Activated CD4-positive, alpha-beta T cell treated with anti-CD3 and anti-CD28 coated beads for 4 hours (primary cell): ENCODE data around the gene CCDC85A.

Source experiments
- DNase-seq, 2 donors: peaks; one replicate each; pipeline ENCODE4 v3.0.0-alpha.2; 2020

The CCDC85A gene

DNA sequence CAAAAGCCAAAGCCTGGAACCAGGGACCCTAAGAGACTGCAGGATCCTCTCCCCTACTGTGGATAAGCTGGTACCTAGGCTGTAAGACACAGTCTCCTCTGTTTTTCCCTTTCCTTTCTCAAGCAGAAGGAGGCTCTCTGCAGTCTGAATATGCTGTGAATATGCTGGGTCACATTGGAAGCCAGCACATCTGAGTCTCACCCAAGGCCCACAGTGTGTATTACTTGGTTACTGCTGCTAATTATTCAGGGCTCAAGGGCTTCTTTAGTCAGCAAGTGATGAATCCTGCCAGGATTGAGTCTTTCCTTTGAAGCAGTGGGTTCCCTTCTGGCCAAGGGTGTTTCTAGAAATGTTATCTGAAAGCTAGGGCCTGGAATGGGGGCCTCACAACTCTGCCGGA lies 60.7 kb downstream of the CCDC85A start:
- no peak for DNase-seq

DNA sequence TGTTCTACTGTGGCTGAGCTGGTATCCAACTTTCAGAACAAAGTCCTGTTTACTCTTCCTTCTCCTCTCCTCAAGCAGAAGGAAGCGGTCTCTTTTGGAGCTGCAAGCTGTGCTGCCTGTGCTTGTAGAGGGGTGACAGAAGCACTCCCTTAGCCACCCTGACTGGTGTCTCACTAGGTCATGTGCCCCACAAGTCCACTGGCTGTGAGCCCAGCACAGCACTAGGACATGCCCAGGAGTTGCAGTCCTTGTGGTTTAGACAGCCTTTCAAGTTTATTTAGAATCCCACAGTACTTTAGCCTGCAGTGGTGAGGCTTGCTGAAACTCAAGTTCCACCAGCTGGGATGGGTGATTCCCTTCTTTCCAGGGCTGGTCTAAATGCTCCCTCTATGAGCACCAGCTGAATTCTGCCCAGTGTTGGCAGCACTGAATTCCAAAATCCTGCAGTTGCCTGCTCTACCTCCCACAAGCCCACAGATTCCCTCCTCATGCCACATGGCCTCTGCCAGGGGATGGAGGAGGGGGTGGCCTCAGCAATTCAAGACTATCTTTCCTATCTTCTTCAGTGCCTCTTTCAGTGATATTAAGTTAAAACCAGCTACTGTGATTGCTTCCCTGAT lies 61.2 kb downstream of the CCDC85A start:
- DNase-seq, result no peak

DNA sequence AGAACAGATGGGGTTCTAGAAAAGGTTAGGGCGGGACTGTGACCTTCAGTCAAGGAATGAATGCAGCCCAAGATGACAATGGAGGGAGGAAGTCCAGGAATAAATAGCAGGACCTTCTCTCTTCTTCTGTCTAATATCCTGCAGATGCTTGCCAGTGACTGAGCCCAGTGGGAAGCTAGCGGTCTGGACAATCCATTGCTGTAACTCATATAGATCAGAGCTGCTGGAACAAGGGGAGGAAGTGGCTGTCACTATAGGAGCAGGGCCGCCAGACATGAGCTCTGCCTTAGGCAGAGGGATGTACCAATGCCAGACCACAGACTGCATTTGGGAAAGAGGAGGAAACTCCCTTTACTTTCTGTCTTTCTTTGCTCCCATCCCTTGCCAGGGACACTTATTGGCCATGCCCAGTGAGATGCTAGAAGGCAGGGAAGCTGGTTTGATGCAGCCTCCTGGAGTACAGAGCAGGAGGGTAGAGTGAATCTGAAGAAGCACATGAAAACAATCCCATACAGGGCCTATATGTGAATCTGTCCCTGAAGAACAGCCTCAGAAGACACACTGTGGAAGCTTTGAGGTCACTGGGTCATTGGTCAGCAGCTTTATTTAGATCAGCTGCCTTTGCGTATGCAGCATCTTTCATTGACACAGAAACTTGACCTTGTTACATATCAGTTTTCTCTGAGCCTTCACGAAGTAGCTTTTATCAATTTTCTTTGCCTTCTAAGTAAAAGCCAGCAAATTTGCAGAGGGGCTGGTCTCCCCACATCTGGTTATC lies 65.4 kb downstream of the CCDC85A start:
- DNase-seq, result no peak

DNA sequence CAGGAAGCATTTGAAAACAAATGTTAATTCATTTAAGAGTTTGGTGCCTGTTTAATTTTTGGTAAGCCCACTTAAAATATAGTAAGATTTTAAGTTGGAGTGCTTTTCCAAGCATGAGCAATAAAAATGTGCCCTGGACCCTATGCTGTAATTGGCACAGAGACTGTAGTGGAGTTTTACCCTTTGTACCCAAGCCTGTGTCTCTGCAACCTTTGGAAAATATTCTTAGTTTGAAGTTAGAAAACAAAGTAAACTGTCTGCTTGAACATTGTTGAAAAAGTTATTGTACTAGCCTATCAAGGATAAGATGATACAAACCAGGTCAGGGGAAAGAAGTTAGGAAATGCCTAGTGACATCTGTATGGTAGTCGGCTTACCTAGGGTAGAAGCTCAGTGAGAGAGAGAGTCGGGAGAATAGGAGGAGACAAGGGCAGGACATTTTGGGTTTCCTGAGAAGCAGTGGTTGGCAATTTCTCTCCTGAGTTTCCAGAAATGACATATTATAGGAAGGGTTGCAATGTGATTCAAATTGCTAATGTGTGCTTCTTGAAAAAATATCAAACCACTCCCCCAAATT lies 66.5 kb downstream of the CCDC85A start:
- no peak for DNase-seq

DNA sequence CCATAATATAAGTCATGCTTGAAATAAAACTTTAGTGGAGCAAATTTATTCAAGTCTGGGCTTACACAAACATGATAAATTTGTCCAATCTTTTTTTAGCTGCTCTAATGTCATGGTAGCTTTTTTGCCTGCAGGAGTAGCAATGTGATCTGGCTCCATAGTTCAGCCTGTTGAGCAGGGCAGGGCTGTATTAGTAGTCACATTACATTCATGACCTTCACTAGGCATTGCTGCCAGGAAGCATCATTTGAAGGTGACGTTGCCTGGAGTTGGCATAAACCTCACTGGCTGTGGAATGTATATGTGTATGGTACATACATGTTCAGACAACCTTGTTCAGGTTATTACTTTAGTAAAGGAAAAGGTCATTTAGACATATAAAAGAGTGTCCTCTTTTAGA lies 76.6 kb downstream of the CCDC85A start:
- no peak for DNase-seq

DNA sequence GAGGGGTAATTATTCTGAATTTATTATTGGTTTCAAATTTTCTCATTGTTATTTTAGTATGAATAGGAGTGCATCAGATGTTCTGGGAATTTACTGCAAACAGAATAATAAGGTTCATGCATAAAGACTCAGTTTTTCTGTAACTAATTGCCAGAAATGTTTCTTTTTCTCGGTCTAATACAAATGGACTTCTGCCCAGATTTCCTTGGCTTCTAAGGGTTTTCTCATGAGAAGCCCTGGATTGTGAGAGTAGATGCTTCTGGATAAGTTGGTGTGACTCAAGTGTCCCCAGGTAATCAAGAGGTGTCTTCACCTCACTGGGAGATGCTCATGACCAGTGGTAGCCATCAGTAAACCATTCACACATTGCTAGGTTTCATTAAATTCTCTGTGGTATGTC lies 78.5 kb downstream of the CCDC85A start:
- DNase-seq, result no peak

DNA sequence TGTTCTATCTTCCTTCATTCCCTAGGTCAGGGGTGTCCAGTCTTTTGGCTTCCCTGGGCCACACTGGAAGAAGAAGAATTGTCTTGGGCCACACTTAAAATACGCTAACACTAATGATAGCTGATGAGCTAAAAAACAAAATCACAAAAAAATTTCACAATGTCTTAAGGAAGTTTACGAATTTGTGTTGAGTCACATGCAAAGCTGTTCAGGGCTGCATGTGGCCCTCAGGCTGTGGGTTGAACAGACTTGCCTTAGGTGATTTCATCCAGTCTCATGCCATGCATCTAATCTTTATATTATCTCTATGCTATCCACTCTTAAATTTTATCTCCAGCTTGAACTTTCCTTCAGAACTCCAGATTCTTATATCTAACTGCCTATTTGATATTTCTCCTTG lies 80.1 kb downstream of the CCDC85A start:
- no peak for DNase-seq

DNA sequence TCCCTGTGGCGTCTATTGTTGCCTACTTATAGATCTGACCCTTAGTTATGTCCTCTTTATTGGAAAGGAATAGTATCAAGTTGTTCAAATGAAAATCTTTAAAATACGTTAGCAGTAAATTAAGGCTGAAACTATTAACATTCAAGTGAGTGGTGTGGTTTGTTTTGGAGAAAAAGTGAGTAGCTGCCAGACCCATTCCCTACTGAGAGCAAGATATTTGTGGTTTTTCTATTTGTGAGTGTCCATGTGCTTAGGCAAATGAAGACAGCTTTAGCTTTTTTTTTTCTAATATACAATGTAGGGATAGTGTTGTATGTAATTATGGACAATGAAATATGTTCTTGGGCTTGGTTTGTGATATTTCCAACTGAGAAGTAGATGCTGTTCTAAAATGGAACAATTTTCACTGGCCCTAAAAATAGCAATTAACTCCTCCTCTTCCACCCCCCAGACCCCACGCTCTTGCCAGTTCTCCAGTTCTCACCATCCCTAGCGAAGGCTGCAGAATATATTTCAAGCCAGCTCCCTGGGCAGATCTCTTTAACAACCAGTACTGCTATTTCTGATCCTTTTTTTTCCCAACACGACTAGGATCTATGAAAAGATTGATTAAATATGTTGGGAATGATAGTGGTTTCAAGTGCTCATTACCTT lies 83.1 kb downstream of the CCDC85A start:
- no peak for DNase-seq

DNA sequence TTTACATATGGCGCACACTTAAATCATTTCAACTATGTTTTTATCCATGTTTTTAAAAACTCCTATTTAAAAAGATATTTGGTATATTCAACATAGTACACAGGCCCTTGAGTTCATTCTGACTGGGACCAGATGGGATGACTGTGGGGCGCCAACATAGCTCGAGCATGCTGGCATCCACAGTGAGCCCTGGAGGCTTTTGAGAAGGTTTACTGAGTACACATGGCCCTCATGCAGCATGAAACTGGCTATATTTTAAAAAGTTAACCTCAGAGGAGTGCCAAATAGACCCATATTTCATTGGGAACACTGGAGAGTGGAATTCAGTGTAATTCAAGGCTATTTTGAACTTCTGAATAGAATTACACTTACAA lies 83.6 kb downstream of the CCDC85A start:
- DNase-seq, result no peak

DNA sequence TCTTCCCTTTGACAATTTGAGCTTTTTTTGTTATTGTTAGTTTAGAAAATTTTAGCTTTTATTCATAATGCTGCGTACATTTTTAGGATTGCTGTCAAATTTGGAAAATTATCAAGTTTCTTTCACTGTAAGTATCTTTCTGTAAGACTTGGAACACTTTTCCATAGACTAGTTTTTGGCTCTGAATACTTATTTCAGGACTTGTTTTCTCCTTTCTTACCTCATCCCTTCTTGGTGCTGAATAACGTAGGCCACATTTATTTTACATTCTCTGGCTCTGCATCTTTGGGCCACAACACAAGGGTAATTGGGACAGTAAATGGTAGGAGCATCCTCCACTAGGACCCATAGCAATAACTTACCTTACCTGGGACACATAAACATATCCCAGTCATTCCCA lies 85.1 kb downstream of the CCDC85A start:
- DNase-seq, result no peak

DNA sequence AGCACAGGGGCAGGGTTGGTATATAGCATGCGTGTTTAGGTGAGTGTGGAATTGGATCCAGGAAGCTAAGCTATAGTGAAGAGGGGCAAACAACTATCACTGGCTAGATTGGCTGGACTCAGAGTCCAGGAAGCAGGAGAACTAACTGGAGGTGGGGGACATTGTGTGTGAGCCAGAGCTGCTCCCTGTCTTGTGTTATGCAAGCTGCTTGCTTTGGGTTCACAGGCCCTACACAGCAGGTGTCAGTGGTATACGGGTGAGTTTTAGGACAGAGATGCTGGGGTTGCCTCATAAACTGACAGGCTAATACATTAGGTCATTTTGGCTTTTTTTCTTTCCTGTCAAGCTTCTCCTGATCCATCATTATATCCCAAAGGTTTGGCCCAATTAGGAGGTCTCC lies 87.5 kb downstream of the CCDC85A start:
- no peak for DNase-seq

DNA sequence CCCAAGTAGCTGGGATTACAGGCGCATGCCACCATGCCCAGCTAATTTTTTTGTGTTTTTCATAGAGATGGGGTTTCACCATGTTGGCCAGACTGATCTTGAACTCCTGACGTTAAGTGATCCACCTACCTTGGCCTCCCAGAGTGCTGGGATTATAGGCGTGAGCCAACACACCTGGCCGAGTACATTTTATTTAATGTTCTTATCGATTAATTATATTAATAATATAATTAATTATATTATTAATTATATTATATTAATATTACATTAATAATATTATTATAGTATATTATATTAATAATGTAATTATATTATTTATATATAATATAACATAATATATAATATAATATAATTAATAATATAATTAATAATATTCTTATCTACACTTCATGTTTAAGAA lies 101.4 kb downstream of the CCDC85A start:
- DNase-seq, result no peak

DNA sequence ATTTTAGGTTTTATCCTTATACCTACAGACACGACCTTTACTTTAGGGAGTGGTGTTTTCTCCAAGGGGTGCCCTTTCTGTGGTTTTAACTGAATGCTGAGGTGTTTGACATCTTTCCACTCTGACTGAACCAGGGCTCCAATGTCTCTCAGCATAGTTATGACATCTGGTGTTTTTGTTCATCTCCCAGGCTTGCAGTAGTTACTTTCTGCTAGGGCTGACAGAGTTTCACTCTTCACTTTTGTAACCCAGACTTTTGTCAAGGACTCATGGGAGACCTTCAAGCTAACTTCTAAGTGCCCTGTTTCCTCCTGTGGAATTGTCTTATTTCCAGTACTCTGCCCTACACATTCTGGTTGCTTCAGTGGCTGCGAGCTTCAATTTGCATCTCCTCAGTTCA lies 103.1 kb downstream of the CCDC85A start:
- no peak for DNase-seq

DNA sequence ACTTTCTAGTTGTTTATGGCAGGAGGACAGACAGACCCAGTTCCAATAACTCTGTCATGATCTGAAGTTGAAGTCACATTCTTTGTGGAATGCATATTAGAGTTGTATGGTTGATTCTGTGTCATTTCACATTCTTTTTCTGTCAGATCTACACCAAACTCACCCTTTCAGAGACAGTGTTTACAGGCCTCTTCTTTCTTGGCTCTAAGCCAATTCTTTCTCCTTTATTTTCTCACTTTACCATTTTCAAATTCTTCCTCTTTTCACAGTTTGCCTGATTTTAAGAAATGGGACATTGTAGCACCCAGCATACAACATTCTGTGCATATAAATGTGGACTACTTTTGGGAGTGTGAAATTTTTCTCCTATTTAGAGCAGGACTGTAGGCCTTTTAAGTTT lies 103.7 kb downstream of the CCDC85A start:
- DNase-seq, result no peak

DNA sequence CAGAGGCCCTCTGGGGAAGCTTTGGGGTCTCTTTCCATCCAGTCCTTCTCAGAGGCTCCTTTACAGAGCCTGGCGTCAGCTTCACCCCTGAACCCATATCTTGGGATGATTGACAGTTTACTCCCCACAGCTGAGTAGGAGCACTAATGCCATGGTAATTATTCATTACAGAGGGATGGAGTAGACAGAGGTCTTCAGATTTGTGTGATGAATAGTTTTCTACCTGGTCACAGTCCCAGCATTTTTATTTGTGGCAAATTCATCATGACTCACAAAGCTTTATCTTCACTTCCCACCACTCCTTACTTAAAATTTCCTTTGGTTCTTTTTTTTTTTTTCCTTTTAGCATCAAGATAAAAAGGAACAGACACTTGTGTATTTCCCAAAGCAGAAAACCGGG lies 104.2 kb downstream of the CCDC85A start:
- DNase-seq, result no peak

DNA sequence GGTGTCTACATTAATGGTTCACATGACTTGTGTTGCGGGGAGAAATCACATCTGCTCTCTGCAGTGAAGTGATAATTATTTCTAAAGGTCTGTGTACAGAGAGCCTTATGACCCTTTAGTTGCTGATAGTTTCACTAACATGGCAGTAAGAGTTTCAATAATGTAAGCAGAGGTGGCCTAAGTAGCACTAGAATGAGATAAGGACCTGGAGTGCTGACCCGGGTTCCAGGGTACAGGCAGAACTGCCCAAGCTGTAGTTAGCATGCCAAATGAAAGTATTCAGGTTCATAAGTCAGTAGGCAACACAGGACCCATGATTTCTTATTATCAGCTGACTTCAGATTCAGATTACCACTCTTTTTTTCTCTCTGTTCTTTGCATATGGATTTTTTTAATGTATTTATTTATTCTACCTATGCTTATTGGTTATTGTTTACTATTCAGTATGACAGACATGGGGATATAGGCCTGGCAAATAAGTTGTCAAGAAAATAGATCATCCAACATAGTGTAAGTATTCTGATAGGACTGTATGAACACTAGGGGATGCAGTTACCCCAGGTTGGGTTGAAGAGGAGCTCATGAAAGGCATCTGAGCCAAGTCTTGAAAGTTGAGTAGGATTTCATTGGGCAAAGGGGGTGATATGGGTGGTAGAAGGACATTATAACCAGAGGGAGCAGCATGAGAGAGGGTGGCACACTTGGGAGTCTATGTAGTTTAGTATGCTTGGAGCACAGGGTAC lies 105.2 kb downstream of the CCDC85A start:
- DNase-seq, result no peak

DNA sequence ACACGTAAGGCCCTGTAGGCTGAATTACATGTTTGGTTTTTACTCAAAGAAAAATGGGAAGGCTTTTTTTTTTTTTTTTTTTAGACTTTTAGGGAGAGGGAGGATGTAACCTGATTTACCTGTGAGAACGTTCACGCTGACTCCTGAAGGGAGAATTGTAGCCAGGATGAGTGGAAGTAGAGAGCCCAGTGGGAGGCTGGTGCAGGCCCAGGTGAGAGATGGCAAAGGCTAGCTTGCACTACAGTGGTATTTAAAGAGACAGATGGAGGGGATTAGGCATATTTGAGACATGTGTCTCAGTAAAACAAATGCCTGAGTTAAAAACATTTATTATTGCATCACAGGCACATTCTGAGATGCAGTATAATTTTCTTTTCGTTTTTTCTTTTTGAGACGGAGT lies 107.9 kb downstream of the CCDC85A start:
- DNase-seq, result no peak

DNA sequence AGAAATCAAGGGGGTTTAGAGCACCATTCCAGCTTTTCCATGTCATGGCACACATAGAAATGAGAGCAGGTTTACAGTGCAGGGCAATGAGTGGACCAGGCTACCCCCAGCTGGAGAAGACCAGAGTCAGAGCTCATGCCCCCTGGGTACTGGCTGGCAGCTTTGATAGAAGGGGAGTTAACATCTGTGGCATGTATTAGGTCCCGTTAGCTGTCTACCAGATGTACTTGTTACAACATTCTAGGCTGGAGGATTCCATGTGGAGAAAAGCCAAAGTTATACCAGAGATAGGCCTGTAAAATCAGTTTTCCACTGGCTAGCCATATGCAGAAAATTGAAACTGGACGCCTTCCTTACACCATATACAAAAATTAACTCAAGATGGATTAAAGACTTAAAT lies 109.2 kb downstream of the CCDC85A start:
- DNase-seq, result no peak

DNA sequence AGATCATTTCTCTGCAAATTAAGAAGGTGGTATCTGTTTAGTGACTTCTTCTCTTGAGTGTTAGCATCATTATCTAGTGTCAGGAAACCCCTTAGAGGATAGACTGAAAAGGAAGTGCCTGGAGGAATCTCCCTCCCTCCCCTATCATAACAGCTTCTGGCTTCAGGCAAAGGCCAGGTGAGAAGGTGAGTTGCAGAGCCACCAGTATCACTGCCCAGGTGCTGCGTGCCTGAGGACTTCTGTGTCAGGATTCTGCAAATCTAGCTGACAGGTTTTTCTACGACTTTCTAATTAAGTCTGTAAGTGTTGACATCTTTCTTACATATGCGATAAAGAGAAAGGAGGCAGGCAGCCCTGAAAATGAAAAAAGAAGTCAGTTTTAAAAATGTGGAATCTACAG lies 111.9 kb downstream of the CCDC85A start:
- DNase-seq, result no peak

DNA sequence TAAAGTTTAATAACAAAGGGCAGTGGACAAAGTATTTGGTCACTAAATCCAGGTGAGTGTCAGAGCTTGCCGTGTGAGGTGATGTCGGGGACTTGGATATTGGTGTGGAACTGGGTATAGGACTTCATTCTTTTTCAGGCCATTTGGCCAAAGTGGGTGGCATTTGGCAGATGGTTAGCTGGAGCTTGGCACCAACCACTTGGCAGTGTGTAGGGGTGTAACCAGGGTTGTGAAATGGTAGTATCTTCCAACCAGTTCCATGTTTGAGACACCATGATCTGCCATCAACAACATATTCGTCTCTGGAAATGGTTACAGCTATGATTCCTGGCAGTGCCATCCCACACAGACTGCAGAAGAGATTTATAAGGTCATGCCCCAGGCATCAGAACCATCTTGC lies 113.9 kb downstream of the CCDC85A start:
- no peak for DNase-seq

DNA sequence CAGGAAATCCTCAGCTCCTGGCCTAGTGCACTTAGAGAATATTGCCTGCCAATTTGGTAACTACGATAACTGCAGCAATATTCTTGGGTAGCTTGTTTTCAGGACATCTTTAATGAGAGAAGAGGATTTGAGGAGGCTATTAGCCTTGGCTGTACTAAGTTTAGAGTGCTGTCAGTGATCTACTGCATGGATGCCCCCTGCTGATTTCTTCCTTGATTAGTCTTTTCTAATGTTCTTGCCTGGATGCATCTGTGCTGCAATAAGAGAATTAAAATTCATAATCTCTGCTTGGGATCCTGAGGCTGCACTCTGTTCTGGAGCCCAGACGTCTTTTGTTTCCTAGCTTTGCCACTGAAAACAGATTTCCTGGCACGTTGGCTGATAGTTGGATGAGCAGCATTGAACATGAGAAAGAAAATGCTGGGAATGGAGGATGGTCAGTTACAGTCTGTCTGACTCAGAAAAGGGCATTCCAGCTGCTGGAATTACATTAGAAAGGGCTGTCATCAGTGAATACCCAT lies 115.4 kb downstream of the CCDC85A start:
- no peak for DNase-seq

DNA sequence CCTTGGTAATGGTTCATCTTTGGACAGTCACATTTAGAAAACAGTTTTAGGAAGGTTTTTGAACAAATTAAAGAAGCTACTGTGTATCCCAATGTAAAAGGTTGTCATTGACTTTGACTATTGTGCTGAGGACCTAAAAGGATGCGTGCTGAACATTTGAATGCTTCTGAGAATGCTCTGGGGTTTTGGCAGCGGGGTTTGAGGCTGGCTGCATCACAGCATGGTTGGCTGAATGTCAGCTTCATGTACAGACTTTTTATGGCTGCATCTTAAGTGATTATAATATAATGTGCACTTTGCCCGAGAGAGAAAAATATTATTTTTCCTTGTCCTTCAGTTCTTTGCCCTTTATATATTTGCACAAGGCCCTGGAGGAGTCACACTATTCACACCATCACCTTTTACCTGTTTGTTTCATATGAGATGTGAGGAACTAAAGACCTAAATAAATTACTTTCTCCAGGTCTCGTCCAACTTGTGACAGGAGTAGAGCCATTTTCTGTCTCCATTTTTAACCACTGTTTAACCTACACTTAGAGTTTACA lies 125.9 kb downstream of the CCDC85A start:
- no peak for DNase-seq

DNA sequence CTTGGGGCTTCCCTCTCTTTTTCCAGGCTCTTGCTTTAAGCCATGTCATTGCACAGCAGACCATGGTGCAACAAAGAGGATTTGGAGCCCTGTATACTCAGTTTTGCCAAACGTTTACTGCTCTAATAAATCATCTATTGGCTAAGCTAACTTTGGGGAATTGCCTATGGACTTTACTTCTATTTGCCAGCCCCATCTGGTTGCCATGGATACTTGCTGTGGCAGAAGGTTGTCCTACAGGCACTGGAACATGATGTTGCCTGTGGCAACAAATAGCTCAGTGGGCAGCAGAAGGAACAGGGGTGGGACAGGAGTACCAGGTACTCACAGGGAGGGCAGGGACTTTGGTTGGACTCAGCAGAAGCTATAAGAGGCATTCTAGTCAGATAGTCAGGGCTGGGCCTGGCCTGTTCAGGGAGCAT lies 129.7 kb downstream of the CCDC85A start:
- no peak for DNase-seq
